ENCODE results near the gene TRIP6. TPM values are rescaled to one million over a fixed set of nuclear protein-coding genes. Genes with fewer than 3 reads are reported as not detected.

TRIP6 gene
- total RNA-seq, 1 donor from 2014 or later, result 30.8 TPM

DNA sequence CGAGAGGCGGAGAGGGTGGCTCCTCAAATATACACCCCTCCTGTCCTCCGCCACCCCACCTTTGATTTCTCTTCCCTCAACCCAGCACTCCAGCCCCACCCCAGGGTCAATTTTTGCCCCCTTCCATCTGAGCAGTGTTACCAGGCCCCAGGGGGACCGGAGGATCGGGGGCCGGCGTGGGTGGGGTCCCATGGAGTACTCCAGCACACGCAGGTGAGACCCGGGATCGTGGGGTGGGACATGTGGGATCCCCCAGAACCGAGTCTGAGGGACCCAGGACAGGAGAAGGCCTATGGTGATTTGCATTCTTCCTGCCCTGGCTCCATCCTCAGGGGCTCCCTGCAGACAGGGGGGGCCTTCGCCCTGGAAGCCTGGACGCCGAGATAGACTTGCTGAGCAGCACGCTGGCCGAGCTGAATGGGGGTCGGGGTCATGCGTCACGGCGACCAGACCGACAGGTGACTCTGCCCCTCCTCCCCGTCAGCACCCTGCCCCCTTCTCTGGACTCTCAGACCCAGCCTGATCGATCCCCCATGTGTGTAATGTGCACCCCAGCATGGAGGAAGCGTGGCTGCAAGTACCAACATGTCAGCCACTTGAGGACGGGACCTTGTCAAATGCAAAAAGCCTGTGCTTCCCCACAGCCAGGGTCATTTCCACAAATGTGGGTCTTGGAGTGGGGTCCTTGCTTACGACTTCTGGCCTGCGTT, 744 bp downstream of the TRIP6 start:
- intact Hi-C loops (cut with micrococcal nuclease), result loop anchor here (5.0 kb wide), 1 partner anchor 349 kb away; the partner anchor contains the start of genes PLOD3 and ZNHIT1

DNA sequence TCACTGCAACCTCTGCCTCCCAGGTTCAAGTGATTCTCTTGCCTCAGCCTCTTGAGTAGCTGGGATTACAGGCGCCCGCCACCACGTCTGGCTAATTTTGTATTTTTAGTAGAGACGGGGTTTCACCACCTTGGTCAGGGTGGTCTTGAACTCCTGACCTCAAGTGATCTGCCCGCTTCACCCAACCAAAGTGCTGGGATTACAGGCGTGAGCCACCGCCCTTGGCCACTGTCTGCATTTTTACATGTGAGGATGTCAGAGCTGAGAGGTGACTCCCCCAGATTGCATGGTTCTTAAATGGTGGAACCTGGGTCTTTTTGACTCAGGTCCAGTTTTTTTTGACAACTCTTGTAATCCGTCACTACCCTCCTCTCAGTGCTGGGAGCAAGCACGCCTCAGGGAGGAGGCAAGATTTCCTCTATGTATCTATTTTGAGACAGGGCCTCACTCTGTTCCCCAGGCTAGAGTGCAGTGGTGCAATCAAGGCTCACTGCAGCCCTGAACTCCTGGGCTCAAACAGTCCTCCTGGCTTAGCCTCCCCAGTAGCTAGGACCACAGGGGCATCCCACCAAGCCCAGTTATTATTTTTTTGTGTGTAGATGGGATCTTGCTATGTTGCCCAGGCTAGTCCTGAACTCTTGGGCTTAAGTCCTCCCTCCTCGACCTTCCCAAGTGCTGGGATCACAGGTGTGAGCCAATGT, 6.6 kb downstream of the TRIP6 start:
- intact Hi-C loops (cut with micrococcal nuclease), result no loop called here

DNA sequence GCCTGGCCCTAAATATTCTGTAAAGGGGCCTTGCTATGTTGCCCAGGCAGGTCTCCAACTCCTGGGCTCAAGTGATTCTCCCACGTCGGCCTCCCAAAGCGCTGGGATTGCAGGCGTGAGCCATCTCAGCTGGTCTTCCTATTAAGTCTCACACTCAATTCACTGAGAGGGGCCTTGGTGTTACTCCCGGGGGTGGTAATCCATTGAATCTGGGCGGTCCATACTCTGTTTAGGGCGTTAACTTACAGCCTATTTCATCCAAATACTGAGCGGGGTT, 7.1 kb downstream of the TRIP6 start:
- intact Hi-C loops (cut with micrococcal nuclease), result no loop called here

DNA sequence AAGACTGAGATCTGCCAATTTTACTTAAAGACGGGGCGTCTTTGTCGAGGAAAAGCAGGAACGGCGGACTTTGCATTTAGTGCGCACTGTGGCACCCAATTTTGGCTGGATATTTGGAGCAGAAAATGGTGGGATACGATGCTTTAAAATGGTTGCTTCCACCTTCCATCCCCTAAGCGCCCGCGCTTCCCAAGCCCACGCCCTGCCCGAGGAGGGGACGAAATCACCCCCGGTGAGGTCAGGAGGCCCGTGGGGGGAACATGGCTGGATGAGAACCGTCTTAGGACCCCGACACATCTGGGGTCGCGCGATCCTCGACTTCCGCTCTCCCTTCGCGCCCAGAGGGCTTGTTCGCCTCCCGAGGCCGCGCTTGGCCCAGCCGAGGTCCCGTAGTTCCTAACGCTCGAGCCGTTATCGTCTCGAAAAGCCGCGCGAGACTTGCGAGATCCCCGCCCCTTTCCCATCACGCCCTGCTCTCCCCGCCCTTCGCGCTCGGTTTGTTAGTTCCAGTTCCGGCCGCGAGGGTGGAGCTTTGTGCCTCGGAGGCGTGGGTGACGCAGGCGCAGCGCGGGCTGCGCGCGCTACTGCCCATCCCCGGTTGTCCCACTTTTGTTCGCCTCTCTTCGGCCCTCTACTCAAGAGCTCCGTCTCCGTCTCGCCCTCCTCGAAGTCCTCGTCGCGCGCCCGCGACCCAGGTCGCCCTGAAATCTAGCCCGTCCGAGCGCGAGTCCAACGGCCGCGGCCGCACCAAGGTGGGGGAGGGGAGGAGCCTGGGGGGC, 7.6 kb downstream of the TRIP6 start, which contains the start of gene SRRT:
TSS of gene SRRT (plus strand) at position 527 of the 779 bp plus-strand sequence. CDS start 488 bp downstream, outside the sequence.
- intact Hi-C loops (cut with micrococcal nuclease), result loop anchor here (1.0 to 5.0 kb wide), 3 partner anchors 13 to 167 kb away; partner anchors contain the start of genes POP7 and SLC12A9

DNA sequence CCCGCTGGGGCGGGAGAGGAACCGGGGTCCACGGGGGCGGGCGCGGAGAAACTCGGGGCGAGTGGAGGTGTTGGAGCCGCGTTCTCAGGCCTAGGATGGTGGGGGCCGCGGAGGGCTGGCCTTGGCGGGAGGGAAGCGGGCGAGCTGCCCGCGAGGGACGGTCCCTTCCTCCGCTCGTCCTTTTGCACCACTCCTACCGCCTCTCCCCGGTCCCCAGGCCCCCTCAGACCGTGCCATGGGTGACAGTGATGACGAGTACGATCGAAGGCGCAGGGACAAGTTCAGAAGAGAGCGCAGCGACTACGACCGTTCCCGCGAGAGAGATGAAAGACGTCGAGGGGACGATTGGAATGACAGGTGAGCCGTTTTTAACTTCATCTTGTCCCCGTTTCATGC, 8.2 kb downstream of the TRIP6 start:
- intact Hi-C loops (cut with micrococcal nuclease), result loop anchor here (1.0 to 5.0 kb wide), 3 partner anchors 12 to 168 kb away; partner anchors contain the start of genes POP7 and SLC12A9

DNA sequence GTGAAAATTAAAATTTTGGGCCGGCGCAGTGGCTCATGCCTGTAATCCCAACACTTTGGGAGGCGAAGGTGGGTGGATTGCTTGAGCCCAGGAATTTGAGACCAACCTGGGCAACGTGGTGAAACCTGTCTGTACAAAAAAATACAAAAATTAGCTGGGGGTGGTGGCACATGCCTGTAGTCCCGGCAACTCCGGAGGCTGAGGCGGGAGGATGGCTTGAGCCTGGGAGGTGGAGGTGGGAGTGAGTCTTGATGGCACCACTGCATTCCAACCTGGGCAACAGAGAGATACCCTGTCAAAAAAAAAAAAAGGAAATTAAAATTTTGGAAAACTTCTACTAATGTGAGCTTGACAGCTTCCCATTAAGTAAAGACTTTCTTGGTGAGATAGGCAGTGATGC, 10.8 kb downstream of the TRIP6 start:
- intact Hi-C loops (cut with micrococcal nuclease), result loop anchor here (5.0 kb wide), 1 partner anchor 171 kb away; the partner anchor contains the start of gene POP7

DNA sequence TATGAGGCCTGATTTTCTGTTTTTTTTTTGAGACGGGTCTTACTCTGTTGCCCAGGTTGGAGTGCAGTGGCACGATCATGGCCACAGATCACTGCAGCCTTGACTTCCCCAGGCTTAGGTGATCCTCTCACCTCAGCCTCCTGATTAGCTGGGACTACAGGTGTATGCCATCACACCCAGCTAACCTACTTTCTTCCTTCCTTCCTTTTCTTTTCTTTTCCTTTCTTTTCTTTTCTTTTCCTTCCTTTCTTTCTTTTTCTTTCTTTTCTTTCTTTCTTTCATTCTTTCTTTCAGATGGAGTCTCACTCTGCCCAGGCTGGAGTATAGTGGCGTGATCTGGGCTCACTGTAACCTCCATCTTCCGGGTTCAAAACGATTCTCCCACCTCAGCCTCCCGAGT, 11.5 kb downstream of the TRIP6 start:
- intact Hi-C loops (cut with micrococcal nuclease), result loop anchor here (5.0 kb wide), 1 partner anchor 171 kb away; the partner anchor contains the start of gene POP7

DNA sequence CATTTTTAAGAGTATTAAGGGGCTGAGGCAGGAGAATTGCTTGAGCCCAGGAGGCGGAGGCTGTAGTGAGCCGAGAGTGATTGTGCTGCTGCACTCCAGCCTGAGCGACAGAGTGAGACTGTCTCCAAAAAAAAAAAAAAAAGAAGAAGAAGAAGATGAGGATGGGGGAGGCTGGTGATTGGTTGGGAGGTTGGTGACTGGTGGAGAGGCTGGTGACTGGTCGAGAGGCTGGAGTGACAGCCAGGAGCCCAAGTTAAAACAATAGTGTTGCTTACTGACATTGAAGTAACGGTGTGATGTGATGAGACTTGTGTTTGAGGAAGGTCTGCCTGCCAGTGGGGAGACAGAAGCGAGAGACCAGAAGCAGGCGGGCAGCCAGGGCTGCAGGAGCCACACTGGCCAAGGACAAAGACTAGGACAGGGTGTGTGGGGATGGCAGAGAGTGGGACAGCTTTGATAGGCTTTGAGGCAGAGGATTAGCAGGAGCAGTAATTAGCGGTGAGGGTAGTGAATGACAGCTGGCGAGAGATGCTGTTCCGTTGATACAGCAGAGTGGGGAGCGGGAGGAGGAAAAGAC, 12.6 kb downstream of the TRIP6 start:
- intact Hi-C loops (cut with micrococcal nuclease), result loop anchor here (5.0 to 10.0 kb wide), 3 partner anchors 172 to 445 kb away; partner anchors contain the start of genes FIS1, POP7 and PPP1R35

DNA sequence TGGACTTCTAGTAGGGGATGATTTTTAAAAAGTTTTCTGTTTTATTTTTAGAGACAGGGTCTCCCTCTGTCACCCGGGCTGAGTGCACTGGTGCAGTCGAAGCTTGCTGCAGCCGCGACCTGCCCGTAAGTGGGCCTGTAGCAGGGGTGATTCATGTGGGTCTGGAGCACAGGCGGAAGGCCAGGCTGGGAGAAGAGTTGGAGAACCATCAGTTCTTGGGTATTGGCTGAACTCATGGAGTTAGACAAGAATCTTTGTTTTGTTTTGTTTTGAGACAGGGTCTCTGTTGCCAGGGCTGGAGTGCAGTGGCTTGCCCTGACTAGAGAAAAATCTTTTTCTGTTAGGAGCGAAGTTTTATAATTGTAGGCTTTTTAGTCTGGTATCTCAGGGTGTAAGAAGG, 13.5 kb downstream of the TRIP6 start:
- intact Hi-C loops (cut with micrococcal nuclease), result loop anchor here (10.0 kb wide), 2 partner anchors 364 to 446 kb away; partner anchors contain the start of genes FIS1 and PPP1R35

DNA sequence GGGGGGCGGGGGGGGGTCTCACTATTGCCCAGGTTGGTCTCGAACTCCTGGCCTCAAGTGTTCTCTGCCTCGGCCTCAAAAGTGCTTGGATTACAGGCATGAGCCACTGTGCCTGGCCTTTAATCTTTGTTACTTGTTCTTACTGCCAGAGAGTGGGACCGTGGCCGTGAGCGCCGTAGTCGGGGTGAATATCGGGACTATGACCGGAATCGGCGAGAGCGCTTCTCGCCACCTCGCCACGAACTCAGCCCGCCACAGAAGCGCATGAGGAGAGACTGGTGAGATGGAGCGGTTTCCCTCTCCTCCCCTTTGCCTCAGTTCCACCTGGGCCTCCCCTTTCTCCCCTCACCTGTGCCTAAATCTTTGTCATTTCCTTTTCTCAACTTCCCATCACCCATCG, 13.9 kb downstream of the TRIP6 start:
- intact Hi-C loops (cut with micrococcal nuclease), result loop anchor here (10.0 kb wide), 2 partner anchors 364 to 446 kb away; partner anchors contain the start of genes FIS1 and PPP1R35

DNA sequence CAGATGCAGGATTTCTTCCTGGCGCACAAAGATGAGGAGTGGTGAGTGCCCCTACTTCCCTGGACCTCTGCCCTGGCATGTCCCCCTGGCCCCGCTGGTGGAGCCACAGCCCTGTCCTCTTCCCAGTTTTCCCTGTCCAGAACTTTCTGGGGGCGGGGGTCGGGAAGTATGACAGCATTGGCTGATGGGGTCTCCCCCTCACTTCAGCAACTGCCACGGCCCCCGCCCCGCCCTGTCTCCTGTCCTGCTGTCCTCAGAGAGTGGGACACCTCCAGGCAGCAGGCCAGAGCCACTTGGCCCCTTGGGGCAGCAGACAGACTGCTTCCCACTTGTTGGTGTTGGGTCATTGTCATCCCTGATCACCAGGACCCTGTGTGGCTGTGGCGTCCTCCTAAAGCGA, 15.0 kb downstream of the TRIP6 start:
- intact Hi-C loops (cut with micrococcal nuclease), result loop anchor here (10.0 kb wide), 2 partner anchors 363 to 447 kb away; partner anchors contain the start of genes FIS1 and PPP1R35

DNA sequence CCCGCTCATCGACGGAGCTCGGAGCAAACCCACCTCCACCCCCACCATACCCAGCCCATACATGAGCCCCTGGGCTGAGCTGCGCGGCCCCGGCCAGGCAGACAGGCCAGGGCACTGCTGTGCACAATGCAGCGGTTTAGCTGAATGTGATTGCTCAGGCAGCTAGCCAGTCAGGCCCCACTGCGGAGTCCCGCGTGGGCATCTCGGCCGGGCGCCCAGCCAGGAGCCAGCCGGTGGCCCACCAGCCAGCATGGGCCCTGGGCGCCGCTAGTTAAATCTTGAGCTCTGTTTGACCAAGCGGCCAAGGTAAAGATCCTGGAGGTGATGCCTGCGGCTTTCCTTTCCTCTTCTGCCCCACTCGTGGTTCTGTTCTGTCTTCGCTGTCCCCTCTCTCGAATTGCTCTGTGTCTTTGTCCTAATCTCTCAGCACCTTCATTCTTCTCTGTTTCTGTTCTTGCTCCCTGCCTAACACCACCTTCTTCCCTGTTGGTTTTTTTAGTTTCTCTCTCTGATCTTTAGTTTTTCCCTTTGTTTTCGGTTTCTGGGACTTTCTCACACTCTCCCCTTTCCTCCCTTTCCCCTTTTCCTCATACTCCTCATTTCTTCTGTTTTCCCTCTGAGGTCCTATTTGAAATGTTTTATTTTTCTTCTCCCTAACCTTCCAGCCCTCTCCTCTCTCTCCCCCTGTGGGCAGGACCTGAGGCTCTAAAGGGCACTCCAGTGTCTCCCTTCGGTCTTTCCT, 15.8 kb downstream of the TRIP6 start:
- intact Hi-C loops (cut with micrococcal nuclease), result loop anchor here (10.0 kb wide), 2 partner anchors 362 to 448 kb away; partner anchors contain the start of genes FIS1 and PPP1R35

DNA sequence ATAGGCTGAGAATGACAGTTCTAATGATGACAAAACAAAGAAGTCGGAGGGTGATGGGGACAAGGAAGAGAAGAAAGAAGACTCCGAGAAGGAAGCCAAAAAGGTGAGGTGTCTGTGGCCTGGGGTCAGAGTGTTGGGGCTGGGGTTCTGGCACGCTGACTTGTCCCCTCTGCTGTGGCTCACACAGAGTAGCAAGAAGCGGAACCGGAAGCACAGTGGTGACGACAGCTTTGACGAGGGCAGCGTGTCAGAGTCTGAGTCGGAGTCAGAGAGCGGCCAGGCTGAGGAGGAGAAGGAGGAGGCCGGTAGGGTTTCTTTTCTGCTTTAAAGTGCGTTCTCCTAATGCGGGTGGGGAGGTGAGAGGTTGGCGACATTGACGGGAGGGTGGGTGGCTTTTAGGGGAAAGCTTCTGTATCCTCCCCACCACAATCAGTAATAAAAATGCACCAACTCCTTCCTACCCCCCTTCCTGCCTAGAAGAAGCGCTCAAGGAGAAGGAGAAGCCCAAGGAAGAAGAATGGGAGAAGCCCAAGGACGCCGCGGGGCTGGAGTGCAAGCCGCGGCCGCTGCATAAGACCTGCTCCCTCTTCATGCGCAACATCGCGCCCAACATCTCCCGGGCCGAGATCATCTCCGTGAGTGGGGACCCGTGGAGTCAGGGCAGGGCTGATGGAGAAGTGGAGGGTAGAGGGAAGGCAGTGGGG, 17.7 kb downstream of the TRIP6 start:
- intact Hi-C loops (cut with micrococcal nuclease), result loop anchor here (10.0 kb wide), 2 partner anchors 360 to 450 kb away; partner anchors contain the start of genes FIS1 and PPP1R35

DNA sequence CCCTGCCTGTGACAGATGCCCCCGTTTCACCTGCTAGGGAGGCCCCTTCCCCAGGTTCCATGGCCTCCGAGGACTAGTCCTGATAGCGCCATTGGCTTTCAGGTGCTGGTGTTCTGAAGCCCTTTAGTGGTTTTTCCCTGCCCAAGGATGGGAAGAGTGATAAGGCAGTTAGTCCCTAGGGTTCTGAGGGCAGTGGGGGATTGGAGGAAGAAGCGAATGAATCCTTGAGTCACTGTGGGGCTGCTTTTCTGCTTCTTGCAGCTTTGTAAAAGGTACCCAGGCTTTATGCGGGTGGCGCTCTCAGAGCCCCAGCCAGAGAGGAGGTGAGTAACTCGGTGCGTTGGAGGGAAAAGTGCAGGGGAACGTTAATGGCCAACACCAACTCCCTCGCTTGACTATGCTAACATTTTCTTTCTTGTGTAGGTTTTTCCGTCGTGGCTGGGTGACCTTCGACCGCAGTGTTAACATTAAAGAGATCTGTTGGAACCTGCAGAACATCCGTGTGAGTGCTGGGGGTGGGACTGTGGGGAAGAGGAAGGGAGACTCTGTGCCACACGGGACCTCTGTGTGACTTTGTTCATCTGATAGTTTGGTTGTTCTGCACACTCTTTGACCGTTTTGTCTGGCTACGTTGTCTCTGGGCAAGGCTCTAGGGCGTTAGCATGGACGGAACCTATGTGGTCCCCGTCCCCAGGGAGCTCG, 18.4 kb downstream of the TRIP6 start:
- intact Hi-C loops (cut with micrococcal nuclease), result loop anchor here (10.0 kb wide), 2 partner anchors 359 to 451 kb away; partner anchors contain the start of genes FIS1 and PPP1R35

DNA sequence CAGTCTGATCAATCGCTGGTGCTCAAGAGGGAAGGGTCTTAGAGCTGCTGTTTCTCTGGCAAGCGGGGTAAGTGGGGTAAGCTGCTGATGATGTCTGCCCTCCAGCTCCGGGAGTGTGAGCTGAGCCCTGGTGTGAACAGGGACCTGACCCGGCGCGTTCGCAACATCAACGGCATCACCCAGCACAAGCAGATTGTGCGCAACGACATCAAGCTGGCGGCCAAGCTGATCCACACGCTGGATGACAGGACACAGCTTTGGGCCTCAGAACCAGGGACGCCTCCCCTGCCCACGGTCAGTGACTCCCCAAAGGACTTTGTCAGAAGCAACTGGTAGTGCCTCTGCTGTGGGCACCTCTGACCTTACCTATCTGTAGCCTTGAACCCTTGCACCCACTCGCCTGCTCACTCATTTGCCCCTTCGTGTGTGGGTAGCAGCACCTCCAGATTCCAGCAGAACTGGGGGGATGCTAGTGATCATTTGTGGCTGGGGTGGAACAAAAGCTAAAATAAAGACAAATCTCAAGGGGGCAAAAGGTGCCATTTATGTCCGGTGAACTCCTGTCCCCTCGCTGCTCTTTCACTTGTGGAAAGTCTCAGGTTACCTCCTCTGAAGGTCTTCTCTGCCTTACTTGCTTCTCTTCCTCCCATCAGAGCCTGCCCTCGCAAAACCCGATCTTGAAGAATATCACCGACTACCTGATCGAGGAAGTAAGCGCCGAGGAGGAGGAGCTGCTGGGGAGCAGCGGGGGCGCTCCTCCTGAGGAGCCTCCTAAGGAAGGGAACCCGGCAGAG, 19.2 kb downstream of the TRIP6 start:
- intact Hi-C loops (cut with micrococcal nuclease), result loop anchor here (10.0 kb wide), 2 partner anchors 358 to 452 kb away; partner anchors contain the start of genes FIS1 and PPP1R35

DNA sequence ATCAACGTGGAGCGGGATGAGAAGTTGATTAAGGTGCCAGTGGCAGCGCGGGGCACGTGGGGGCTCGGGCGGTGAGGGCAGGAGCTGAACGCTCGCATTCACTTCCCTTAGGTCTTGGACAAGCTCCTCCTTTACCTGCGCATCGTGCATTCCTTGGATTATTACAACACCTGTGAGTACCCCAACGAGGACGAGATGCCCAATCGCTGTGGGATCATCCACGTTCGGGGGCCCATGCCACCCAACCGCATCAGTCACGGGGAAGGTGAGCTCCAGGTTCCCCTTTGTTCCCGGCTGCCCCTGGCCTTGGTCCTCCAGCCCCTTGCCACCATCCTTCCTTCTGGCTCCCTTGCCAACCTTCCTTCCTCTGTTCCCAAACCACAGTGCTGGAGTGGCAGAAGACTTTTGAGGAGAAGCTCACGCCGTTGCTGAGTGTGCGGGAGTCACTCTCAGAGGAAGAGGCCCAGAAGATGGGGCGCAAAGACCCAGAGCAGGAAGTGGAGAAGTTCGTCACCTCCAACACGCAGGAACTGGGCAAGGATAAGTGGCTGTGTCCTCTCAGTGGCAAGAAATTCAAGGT, 19.8 kb downstream of the TRIP6 start:
- intact Hi-C loops (cut with micrococcal nuclease), result loop anchor here (1.0 to 10.0 kb wide), 3 partner anchors 12 to 452 kb away; partner anchors contain the start of genes FIS1, PPP1R35 and SRRT
